H9 (cell line): Measurements from ENCODE around the gene LIMA1. TPM values are rescaled to one million over a fixed set of nuclear protein-coding genes. Genes with fewer than 3 reads are reported as not detected.

ENCODE experiments used
- DNase-seq: peaks from one replicate; pipeline ENCODE4 v3.0.0-alpha.2; 2017
- H2AFZ ChIP-seq: one replicate; pipeline ENCODE4 v1.6.1; 2013; ENCODE audit warnings: mild to moderate bottlenecking, low read length, control low read depth, moderate library complexity
- H2AK5ac ChIP-seq: 2 replicates; pipeline ENCODE4 v1.6.1; 2013; ENCODE audit warnings: low read length, control low read depth, mixed read lengths; ENCODE audit not compliant: insufficient read length
- H2BK120ac ChIP-seq: one replicate; pipeline ENCODE4 v1.6.1; 2013; ENCODE audit warnings: low read depth, mild to moderate bottlenecking, low read length, control low read depth, inconsistent platforms; ENCODE audit not compliant: poor library complexity, severe bottlenecking
- H2BK12ac ChIP-seq: 2 replicates; pipeline ENCODE4 v1.6.1; 2013; ENCODE audit warnings: low read length, control low read depth, mixed read lengths, low read depth; ENCODE audit not compliant: insufficient read length
- H2BK15ac ChIP-seq: 2 replicates; pipeline ENCODE4 v1.6.1; 2013; ENCODE audit warnings: low read depth, low read length, control low read depth
- H2BK20ac ChIP-seq: one replicate; pipeline ENCODE4 v1.6.1; 2013; ENCODE audit warnings: low read depth, mild to moderate bottlenecking, low read length, control low read depth, inconsistent platforms; ENCODE audit not compliant: poor library complexity, severe bottlenecking
- H2BK5ac ChIP-seq: 2 replicates; pipeline ENCODE4 v1.6.1; 2013; ENCODE audit warnings: low read length, control low read depth, mixed read lengths; ENCODE audit not compliant: insufficient read length
- H3K14ac ChIP-seq: 2 replicates; pipeline ENCODE4 v1.6.1; 2013; ENCODE audit warnings: low read length, control low read depth; ENCODE audit not compliant: insufficient read depth
- H3K18ac ChIP-seq: 2 replicates; pipeline ENCODE4 v1.6.1; 2013; ENCODE audit warnings: low read depth, mild to moderate bottlenecking, mixed read lengths, low read length, control low read depth; ENCODE audit not compliant: insufficient read length
- H3K23ac ChIP-seq: 2 replicates; pipeline ENCODE4 v1.6.1; 2013; ENCODE audit warnings: low read length, control low read depth, mixed read lengths, low read depth; ENCODE audit not compliant: insufficient read length
- H3K23me2 ChIP-seq: 2 replicates; pipeline ENCODE4 v1.6.1; 2013; ENCODE audit warnings: low read depth, mild to moderate bottlenecking, mixed read lengths, low read length, control low read depth; ENCODE audit not compliant: insufficient read length, poor library complexity, severe bottlenecking
- H3K27ac ChIP-seq: 2 replicates; pipeline ENCODE4 v1.5.1; 2013; ENCODE audit warnings: low read length, control low read depth, mixed read lengths, low read depth; ENCODE audit not compliant: insufficient read length
- H3K27me3 ChIP-seq: 2 replicates; pipeline ENCODE4 v1.6.1; 2013; ENCODE audit warnings: low read length, control low read depth, inconsistent platforms; ENCODE audit not compliant: insufficient read depth
- H3K4ac ChIP-seq: 2 replicates; pipeline ENCODE4 v1.6.1; 2013; ENCODE audit warnings: low read depth, mild to moderate bottlenecking, control low read depth, inconsistent platforms, low read length, moderate library complexity
- H3K4me1 ChIP-seq: 2 replicates; pipeline ENCODE4 v1.6.1; 2013; ENCODE audit warnings: low read length, control low read depth, inconsistent platforms; ENCODE audit not compliant: insufficient read depth
- H3K4me2 ChIP-seq: 2 replicates; pipeline ENCODE4 v1.6.1; 2013; ENCODE audit warnings: low read length, control low read depth, mixed read lengths; ENCODE audit not compliant: insufficient read length, insufficient read depth
- H3K56ac ChIP-seq: 2 replicates; pipeline ENCODE4 v1.6.1; 2013; ENCODE audit warnings: low read depth, mild to moderate bottlenecking, mixed read lengths, low read length, control low read depth; ENCODE audit not compliant: insufficient read length
- H3K79me1 ChIP-seq: 2 replicates; pipeline ENCODE4 v1.6.1; 2013; ENCODE audit warnings: low read depth, mild to moderate bottlenecking, moderate library complexity, low read length, control low read depth, inconsistent platforms; ENCODE audit not compliant: insufficient read depth, poor library complexity, severe bottlenecking
- H3K79me2 ChIP-seq: 2 replicates; pipeline ENCODE4 v1.6.1; 2013; ENCODE audit warnings: low read length, control low read depth, inconsistent platforms; ENCODE audit not compliant: insufficient read depth
- H3K9ac ChIP-seq: 2 replicates; pipeline ENCODE4 v1.6.1; 2013; ENCODE audit warnings: low read length, control low read depth, mixed read lengths; ENCODE audit not compliant: insufficient read length; ENCODE audit errors: extremely low read depth
- H3K9me3 ChIP-seq: one replicate; pipeline ENCODE4 v1.6.1; 2013; ENCODE audit warnings: low read depth, low read length, inconsistent platforms; ENCODE audit not compliant: control insufficient read depth
- H3T11ph ChIP-seq: one replicate; pipeline ENCODE4 v1.6.1; 2013; ENCODE audit warnings: mild to moderate bottlenecking, low read length, control low read depth, inconsistent platforms
- H4K20me1 ChIP-seq: one replicate; pipeline ENCODE4 v1.6.1; 2013; ENCODE audit not compliant: control insufficient read depth, insufficient read length, insufficient read depth
- H4K5ac ChIP-seq: 2 replicates; pipeline ENCODE4 v1.6.1; 2013; ENCODE audit warnings: low read depth, mild to moderate bottlenecking, mixed read lengths, low read length, control low read depth; ENCODE audit not compliant: insufficient read length
- H4K8ac ChIP-seq: replicated peaks from 2 replicates; pipeline ENCODE4 v1.6.1; 2013; ENCODE audit warnings: low read length, control low read depth, mixed read lengths, low read depth; ENCODE audit not compliant: insufficient read length
- H4K91ac ChIP-seq: 2 replicates; pipeline ENCODE4 v1.6.1; 2013; ENCODE audit warnings: low read depth, mild to moderate bottlenecking, moderate library complexity, mixed read lengths, low read length, control low read depth; ENCODE audit not compliant: insufficient read length
- H3K27ac Mint-ChIP-seq, 3 experiments: 2 replicates in 2 of 3; 3 replicates in 1 of 3; pipeline ENCODE4 v1.8.0; 2020 to 2021; ENCODE audit warnings: mixed read lengths in 3 of 3, mild to moderate bottlenecking in 1 of 3, moderate library complexity in 1 of 3
- H3K27me3 Mint-ChIP-seq: 2 replicates; pipeline ENCODE4 v1.8.0; 2021; ENCODE audit warnings: low read depth, mild to moderate bottlenecking, moderate library complexity, mixed read lengths
- H3K36me3 Mint-ChIP-seq, 3 experiments: 2 replicates in 2 of 3; 3 replicates in 1 of 3; pipeline ENCODE4 v1.8.0; 2020 to 2021; ENCODE audit warnings: low read depth in 3 of 3, mixed read lengths in 3 of 3; ENCODE audit not compliant: insufficient read depth in 1 of 3
- H3K4me1 Mint-ChIP-seq, 2 experiments: 2 replicates each; pipeline ENCODE4 v1.8.0; 2020; ENCODE audit warnings: mixed read lengths in 2 of 2
- H3K4me3 Mint-ChIP-seq, 2 experiments: 2 replicates in 1 of 2; 3 replicates in 1 of 2; pipeline ENCODE4 v1.8.0; 2020 to 2021; ENCODE audit warnings: mild to moderate bottlenecking in 2 of 2, mixed read lengths in 2 of 2, moderate library complexity in 1 of 2
- H3K9me3 Mint-ChIP-seq, 2 experiments: 2 replicates in 1 of 2; 3 replicates in 1 of 2; pipeline ENCODE4 v1.8.0; 2020; ENCODE audit warnings: mild to moderate bottlenecking in 2 of 2, mixed read lengths in 2 of 2, moderate library complexity in 1 of 2
- WGBS: extraction: QIAGEN DNeasy Blood & Tissue Kit; methylation state at CpG from one replicate; pipeline ENCODE4 v1.1.7; 2013; ENCODE audit warnings: missing lambda C conversion rate, low lambda C conversion rate, mixed read lengths; ENCODE audit not compliant: insufficient read length; ENCODE audit errors: extremely low coverage; 5-methylcytosine and 5-hydroxymethylcytosine counted together
- total RNA-seq: library from RNA; stranded (reverse); gene quantifications from 2 replicates; pipeline ENCODE4 v1.2.1, GENCODE V29; 2021
- TF ChIP-seq, protein P1 (sequence below): fragments of 200-600 bp; sonication (generic); conservative IDR thresholded peaks from 3 replicates; pipeline ENCODE4 v1.8.0; 2021; ENCODE audit warnings: antibody characterized with exemption, mild to moderate bottlenecking

LIMA1 gene
- total RNA-seq, 1 experiment from 2014 or later = 40.8 TPM

GRCh38 chr12:50217202-50217601, 66.1 kb downstream of the LIMA1 start:
- no peak overlapping the region for H2BK15ac ChIP-seq
- Mint-ChIP-seq H3K4me3 (no peak overlapping the region), H3K4me1 (peaks cover 7 to 9% of the 10 kb centered on the region in 2 experiments), H3K27me3 (no peaks in the 10 kb centered on the region), H3K27ac (peak overlapping the region in 2 of 3 experiments; percentile 53 to 89; a peak in 3 of 7 replicates), H3K9me3 (no peaks in the 10 kb centered on the region), H3K36me3 (peaks cover 0 to 12% (median 2%) of the 10 kb centered on the region in 3 experiments; a peak in 5 of 7 replicates)
- no CpG with 5 or more reads among the region's 1 CpG for WGBS
- H4K91ac ChIP-seq = no peak overlapping the region
- no peak overlapping the region for H2BK12ac ChIP-seq
- no peak overlapping the region for H2AK5ac ChIP-seq
- no peak overlapping the region for H2BK5ac ChIP-seq
- H3T11ph ChIP-seq = no peak overlapping the region
- H3K4ac ChIP-seq = no peak overlapping the region
- TF ChIP-seq, protein P1, sequence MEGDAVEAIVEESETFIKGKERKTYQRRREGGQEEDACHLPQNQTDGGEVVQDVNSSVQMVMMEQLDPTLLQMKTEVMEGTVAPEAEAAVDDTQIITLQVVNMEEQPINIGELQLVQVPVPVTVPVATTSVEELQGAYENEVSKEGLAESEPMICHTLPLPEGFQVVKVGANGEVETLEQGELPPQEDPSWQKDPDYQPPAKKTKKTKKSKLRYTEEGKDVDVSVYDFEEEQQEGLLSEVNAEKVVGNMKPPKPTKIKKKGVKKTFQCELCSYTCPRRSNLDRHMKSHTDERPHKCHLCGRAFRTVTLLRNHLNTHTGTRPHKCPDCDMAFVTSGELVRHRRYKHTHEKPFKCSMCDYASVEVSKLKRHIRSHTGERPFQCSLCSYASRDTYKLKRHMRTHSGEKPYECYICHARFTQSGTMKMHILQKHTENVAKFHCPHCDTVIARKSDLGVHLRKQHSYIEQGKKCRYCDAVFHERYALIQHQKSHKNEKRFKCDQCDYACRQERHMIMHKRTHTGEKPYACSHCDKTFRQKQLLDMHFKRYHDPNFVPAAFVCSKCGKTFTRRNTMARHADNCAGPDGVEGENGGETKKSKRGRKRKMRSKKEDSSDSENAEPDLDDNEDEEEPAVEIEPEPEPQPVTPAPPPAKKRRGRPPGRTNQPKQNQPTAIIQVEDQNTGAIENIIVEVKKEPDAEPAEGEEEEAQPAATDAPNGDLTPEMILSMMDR = no peak
- no peak overlapping the region for H3K14ac ChIP-seq
- H3K27ac ChIP-seq = no peak overlapping the region
- no peak overlapping the region for H4K5ac ChIP-seq
- DNase-seq = no peak
- H3K4me1 ChIP-seq = no peaks in the 10 kb centered on the region
- no peak overlapping the region for H3K18ac ChIP-seq
- peaks cover 4% of the 10 kb centered on the region for H3K79me1 ChIP-seq
- no peak overlapping the region for H4K8ac ChIP-seq
- H3K79me2 ChIP-seq = peaks cover 12% of the 10 kb centered on the region; the same call in 1 of the 2 replicates
- no peak overlapping the region for H3K4me2 ChIP-seq
- H3K56ac ChIP-seq = no peak overlapping the region
- H4K20me1 ChIP-seq = no peaks in the 10 kb centered on the region
- H3K27me3 ChIP-seq = no peaks in the 10 kb centered on the region
- no peak overlapping the region for H3K23ac ChIP-seq
- peaks cover 5% of the 10 kb centered on the region for H3K23me2 ChIP-seq
- no peak overlapping the region for H2BK20ac ChIP-seq
- no peak overlapping the region for H2AFZ ChIP-seq
- H3K9ac ChIP-seq = no peak overlapping the region
- no peak overlapping the region for H2BK120ac ChIP-seq
- no peaks in the 10 kb centered on the region for H3K9me3 ChIP-seq
